Activated CD4-positive, alpha-beta T cell treated with anti-CD3 and anti-CD28 coated beads for 24 hours (primary cell): Measurements from ENCODE around the gene BACE2.
"Not testable (repeated sequence)": the region's sequence is repeated elsewhere in the genome, so short reads cannot be mapped to it uniquely, and the experiment has no call there.

Experiments
- DNase-seq, 2 donors: peaks; one replicate each; pipeline ENCODE4 v3.0.0-alpha.2; 2020; ENCODE audit warnings: low read depth in 2 of 2

BACE2 gene

GRCh38 chr21:41277846-41278245 is 109.9 kb downstream of the BACE2 start:
- no peak for DNase-seq

GRCh38 chr21:41280115-41280919 is 112.4 kb downstream of the BACE2 start:
- DNase-seq = no peak

DNA sequence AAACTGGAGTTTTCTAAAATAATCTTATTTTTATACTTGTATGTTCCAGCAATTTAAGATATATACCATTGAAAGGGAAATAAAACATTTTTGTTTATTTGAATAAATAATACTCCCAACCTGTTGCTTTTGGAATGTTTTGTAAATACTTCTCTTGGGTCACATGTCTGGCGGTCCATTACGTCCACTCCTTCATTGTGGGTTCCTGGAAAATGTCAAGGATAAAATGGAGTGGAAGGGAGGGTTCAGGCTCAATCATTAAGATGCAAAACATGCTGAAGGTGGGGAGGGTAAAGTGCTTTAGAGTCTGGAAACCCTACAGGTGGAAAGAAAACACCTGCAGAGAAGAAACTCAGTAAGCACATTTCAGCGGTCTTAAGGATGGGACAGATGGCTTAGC is 114.5 kb downstream of the BACE2 start:
- DNase-seq = no peak

GRCh38 chr21:41283211-41283818 is 115.4 kb downstream of the BACE2 start:
- peak in 1 of 2 donors; percentile 29 for DNase-seq

- no peak for DNase-seq
Observed at GRCh38 chr21:41289431-41289830, 121.5 kb downstream of the BACE2 start.

GRCh38 chr21:41290106-41290799 is 122.3 kb downstream of the BACE2 start:
- no peak for DNase-seq

DNA sequence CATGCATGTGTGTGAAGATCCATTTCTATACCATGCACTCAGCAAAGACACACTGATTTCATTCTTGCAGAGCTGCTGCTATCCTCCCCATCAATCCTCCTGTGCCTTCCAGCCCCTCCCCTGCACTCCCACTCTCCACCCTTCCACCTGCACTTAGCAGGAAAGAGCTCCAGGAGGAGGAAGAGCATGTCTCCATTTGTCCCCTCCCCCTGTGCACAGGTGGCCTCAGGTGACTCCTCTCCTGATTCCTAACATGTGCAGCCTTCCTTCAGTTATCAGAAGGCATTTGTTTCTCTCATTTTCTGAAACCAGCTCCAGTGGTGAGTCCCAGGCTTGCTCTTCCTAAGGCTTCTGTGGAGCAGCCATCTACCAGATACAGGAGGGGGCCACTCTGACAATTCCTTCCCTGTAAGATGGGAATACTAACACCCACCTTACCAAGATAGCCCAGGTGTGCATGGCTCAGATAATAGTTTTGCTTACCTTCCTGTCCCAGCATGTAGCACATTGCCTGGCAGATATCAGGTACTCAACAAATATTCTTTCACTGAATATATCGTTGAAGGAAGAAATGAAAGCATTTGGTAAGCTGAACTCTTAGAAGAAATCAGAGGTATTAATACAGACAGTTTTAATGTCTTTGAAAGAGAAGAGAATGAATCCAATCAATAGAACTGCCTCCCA is 126.7 kb downstream of the BACE2 start:
- DNase-seq = no peak

DNA sequence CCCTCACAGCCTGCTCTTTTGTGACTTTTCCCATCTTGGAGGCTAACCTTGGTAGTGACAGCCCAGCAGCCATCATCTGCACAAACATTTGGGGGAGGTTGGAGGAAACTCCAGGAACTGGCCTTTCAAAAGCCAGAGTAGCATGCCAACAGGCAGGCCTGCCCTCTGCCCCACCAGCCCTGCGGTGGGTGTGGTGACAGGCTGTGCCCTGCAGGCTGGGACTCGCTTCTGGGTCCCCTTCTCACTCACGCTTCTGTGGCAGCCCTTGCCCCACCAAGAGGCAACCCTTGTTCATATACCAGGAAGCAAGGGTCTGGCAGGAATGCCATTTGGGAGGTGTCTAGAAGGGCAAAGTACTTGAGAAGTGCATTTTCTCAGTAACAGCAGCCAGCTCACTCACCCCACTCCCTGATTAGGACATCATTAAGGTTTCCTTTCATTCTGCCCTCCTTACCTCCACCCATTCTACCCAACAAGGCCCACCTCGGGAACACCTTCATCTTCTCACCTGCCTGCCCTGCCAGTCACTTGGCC is 127.8 kb downstream of the BACE2 start:
- DNase-seq = no peak

GRCh38 chr21:41302976-41303375 is 135.0 kb downstream of the BACE2 start:
- no peak for DNase-seq

GRCh38 chr21:41304068-41304720 is 136.2 kb downstream of the BACE2 start:
- DNase-seq = no peak

GRCh38 chr21:41307219-41307618 is 139.3 kb downstream of the BACE2 start:
- DNase-seq = no peak

GRCh38 chr21:41313285-41314164 is 145.6 kb downstream of the BACE2 start:
- not testable (repeated sequence) for DNase-seq

- DNase-seq = no peak
Observed at GRCh38 chr21:41315726-41316125, 147.8 kb downstream of the BACE2 start.

- DNase-seq = no peak
Observed at GRCh38 chr21:41316200-41317062, 148.5 kb downstream of the BACE2 start, which contains the start of gene FAM3B. Gene FAM3B (plus strand): TSS chr21:41316801. CDS start chr21:41316880, 79 bp downstream.

DNA sequence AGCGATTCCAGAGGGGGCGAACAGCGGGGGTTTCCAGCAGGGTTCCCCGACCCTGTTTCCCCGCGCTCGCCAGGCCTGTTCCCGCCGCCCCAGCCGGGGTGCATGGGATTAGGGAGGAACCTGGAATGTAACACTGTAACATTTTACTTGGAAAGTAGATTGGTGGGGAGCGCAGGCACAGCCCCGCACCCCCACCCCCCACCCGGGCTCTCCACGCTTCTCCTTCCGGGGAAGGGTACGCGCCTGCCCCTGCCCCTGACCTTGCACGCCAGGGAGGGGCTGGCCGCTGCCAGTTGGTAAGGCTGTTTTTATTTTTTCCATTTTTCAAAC is 149.1 kb downstream of the BACE2 start:
- DNase-seq = no peak

DNA sequence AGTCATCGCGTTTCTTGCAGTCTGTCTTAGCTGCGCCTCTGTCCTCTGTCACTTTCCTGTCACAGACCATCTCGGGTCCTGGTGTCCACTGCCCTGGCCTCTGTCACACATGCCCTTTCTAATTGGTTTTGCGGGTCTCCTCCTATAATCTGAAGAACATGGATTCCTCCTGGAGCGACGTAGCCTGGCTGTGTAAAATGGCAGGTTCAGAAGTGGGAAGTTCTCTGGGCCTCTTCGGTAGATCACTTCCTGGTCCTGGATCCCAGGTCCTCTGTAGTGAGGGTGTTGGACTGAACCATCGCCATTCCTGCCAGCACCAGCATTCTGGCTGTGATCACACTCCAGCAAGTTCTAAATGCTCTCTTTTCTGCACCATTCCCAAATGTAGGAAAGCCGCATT is 149.5 kb downstream of the BACE2 start:
- no peak for DNase-seq

GRCh38 chr21:41318218-41318617 is 150.3 kb downstream of the BACE2 start:
- DNase-seq = no peak

DNA sequence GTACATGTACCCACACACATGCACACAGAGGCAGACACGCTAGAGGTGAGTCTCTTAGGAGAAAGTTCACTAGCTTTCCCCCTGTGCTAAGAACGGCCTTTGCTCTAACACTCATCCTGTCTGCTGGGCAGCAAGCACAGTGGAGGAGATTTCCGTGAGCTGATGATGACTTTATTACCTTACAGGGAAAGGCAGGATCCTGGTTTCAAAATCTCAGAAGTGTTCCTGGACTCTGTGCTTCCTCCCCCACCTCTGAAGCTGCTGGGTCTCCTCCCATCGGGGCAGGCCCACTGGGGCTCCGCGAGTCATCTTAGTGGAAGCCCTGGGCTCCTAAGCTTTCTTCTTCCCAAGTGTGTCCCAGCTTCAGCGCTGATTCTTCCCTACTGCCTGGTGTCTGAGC is 151.3 kb downstream of the BACE2 start:
- no peak for DNase-seq

- no peak for DNase-seq
Observed at GRCh38 chr21:41321211-41321907, 153.4 kb downstream of the BACE2 start.
